Endothelial cell of umbilical vein (primary cell): ENCODE measurements around the gene IGSF22. TPM values are rescaled to one million over a fixed set of nuclear protein-coding genes. Genes with fewer than 3 reads are reported as not detected.

Experiments used
- BruUV-seq: library from RNA; stranded (reverse); fragments of 400-500 nt; replicated peaks from 2 replicates; lab custom pipeline; 2021; lab: Mats Ljungman, UMichigan
- CTCF ChIA-PET: fragments of 300-600, 350-600 bp; sonication (Branson Sonifier 250); formaldehyde crosslinking; loops from one replicate; lab custom pipeline; 2021; ENCODE audit warnings: antibody characterized with exemption, inconsistent platforms; lab: Charles Lee
- POLR2A ChIA-PET: fragments of 300-600, 350-600 bp; sonication (Branson Sonifier 250); formaldehyde crosslinking; loops from one replicate; lab custom pipeline; 2021; ENCODE audit warnings: antibody characterized with exemption, inconsistent platforms; lab: Charles Lee
- DNase-seq: peaks from one replicate; pipeline ENCODE4 v3.0.0-alpha.2; 2011; ENCODE audit warnings: low read depth, low spot score
- FAIRE-seq: peaks from 2 replicates; lab custom pipeline; 2011; peaks lifted over from hg19 to GRCh38; lab: Jason Lieb, UNC
- H2AFZ ChIP-seq: 2 replicates; pipeline ENCODE4 v1.6.0; 2012; ENCODE audit warnings: low read depth, low read length, control low read depth, inconsistent platforms
- H3K27ac ChIP-seq: 2 replicates; pipeline ENCODE4 v1.5.1; 2011; ENCODE audit warnings: low read depth, mild to moderate bottlenecking, control low read depth, low read length, moderate library complexity; ENCODE audit not compliant: insufficient read depth
- H3K27me3 ChIP-seq, 2 experiments: 2 replicates each; pipeline versions ENCODE4 v1.6.0 to v1.6.1; 2011; ENCODE audit warnings: low read length in 2 of 2, mixed read lengths in 1 of 2; ENCODE audit not compliant: control insufficient read depth in 2 of 2, insufficient read depth in 2 of 2
- H3K36me3 ChIP-seq, 2 experiments: 2 replicates in 1 of 2; 3 replicates in 1 of 2; pipeline ENCODE4 v1.5.1; 2011; ENCODE audit warnings: low read length in 2 of 2, mild to moderate bottlenecking in 1 of 2, moderate library complexity in 1 of 2; ENCODE audit not compliant: control insufficient read depth in 2 of 2, insufficient read depth in 2 of 2; ENCODE audit errors: extremely low read depth in 1 of 2
- H3K4me1 ChIP-seq: 3 replicates; pipeline ENCODE4 v1.5.1; 2011; ENCODE audit warnings: mild to moderate bottlenecking, low read length; ENCODE audit not compliant: control insufficient read depth, insufficient read depth; ENCODE audit errors: extremely low read depth
- H3K4me2 ChIP-seq: 2 replicates; pipeline ENCODE4 v1.6.1; 2011; ENCODE audit warnings: low read length, control low read depth, mixed read lengths; ENCODE audit not compliant: insufficient read depth
- H3K4me3 ChIP-seq, 3 experiments: fragments of 200-600 bp in 1 of 3; sonication (generic), shearing (Covaris generic) in 1 of 3; replicated peaks in 1 of 3; 2 replicates each; pipeline ENCODE4 v1.5.1; 2011 to 2016; ENCODE audit warnings: control low read depth in 3 of 3, low read length in 3 of 3, mild to moderate bottlenecking in 2 of 3, inconsistent platforms in 1 of 3, low read depth in 1 of 3, moderate library complexity in 1 of 3; ENCODE audit not compliant: insufficient read depth in 1 of 3
- H3K79me2 ChIP-seq: 2 replicates; pipeline ENCODE4 v1.6.0; 2012; ENCODE audit warnings: low read length, inconsistent platforms; ENCODE audit not compliant: control insufficient read depth, insufficient read depth
- H3K9ac ChIP-seq: replicated peaks from 2 replicates; pipeline ENCODE3; 2011; ENCODE audit warnings: low read length, control low read depth; ENCODE audit not compliant: insufficient read depth; ENCODE audit errors: extremely low read depth
- H3K9me1 ChIP-seq: replicated peaks from 3 replicates; pipeline ENCODE4 v1.6.0; 2011; ENCODE audit warnings: mild to moderate bottlenecking, low read length; ENCODE audit not compliant: control insufficient read depth, insufficient read depth; ENCODE audit errors: extremely low read depth
- H3K9me3 ChIP-seq: replicated peaks from 2 replicates; pipeline ENCODE4 v1.5.1; 2012; ENCODE audit warnings: low read length, inconsistent platforms; ENCODE audit not compliant: control insufficient read depth, insufficient read depth
- H4K20me1 ChIP-seq: replicated peaks from 2 replicates; pipeline ENCODE3; 2011; ENCODE audit warnings: mild to moderate bottlenecking, low read length; ENCODE audit not compliant: control insufficient read depth, insufficient read depth; ENCODE audit errors: extremely low read depth
- CTCF ChIP-seq, 2 donors: IDR thresholded peaks; 1 replicate in 1 of 2; 2 replicates in 1 of 2; pipeline ENCODE4 v1.5.1; 2011; ENCODE audit warnings: low read length in 2 of 2, mild to moderate bottlenecking in 2 of 2, moderate library complexity in 2 of 2, control low read depth in 1 of 2, inconsistent platforms in 1 of 2, low read depth in 1 of 2; ENCODE audit not compliant: insufficient read depth in 1 of 2; ENCODE audit errors: extremely low read depth in 1 of 2
- EZH2 ChIP-seq: IDR thresholded peaks from 2 replicates; pipeline ENCODE4 v1.6.1; 2012; ENCODE audit warnings: borderline replicate concordance, low read depth, mild to moderate bottlenecking, moderate library complexity, low read length, inconsistent platforms; ENCODE audit not compliant: severe bottlenecking
- FOS ChIP-seq: IDR thresholded peaks from 2 replicates; pipeline ENCODE4 v1.6.1; 2011; ENCODE audit warnings: mild to moderate bottlenecking, low read length, moderate library complexity, borderline replicate concordance; ENCODE audit not compliant: insufficient read depth
- GATA2 ChIP-seq: IDR thresholded peaks from 2 replicates; pipeline ENCODE4 v1.7.0; 2011; ENCODE audit warnings: low read depth, mild to moderate bottlenecking, moderate library complexity, mixed read lengths, low read length; ENCODE audit not compliant: insufficient read length, insufficient read depth
- MYC ChIP-seq: IDR thresholded peaks from one replicate; pipeline ENCODE4 v1.6.1; 2011; ENCODE audit warnings: mild to moderate bottlenecking, low read depth, low read length
- POLR2A ChIP-seq: IDR thresholded peaks from 2 replicates; pipeline ENCODE4 v1.6.1; 2012; ENCODE audit warnings: low read depth, mild to moderate bottlenecking, control low read depth, low read length
- POLR2AphosphoS5 ChIP-seq: IDR thresholded peaks from 2 replicates; pipeline ENCODE4 v1.6.1; 2012; ENCODE audit warnings: low read depth, mild to moderate bottlenecking, control low read depth, low read length, moderate library complexity; ENCODE audit not compliant: insufficient read depth
- dilution Hi-C: fragments of 300-500 bp; cut with MboI; formaldehyde crosslinking; loops from one replicate; pipeline ENCODE4 v1.15.0; 2019; ENCODE audit warnings: low sequenced_read_pairs; ENCODE audit not compliant: extremely low pct_ligation_motif_present
- intact Hi-C: fragments of 100-400 bp; cut with micrococcal nuclease; formaldehyde crosslinking; loops from one replicate; pipeline ENCODE4 v1.10.0; 2022
- polyA plus RNA-seq, 4 experiments: library from polyadenylated mRNA; depleted of rRNA in 3 of 4; stranded (reverse) in 3 of 4; unstranded in 1 of 4; fragments of >200 nt; gene quantifications; 2 replicates each; pipeline versions ENCODE4 v1.2.1 to v1.2.3, GENCODE V29; 2011 to 2012; ENCODE audit warnings: missing spikeins in 1 of 4
- total RNA-seq: library from RNA; stranded (reverse); gene quantifications from 2 replicates; pipeline ENCODE4 v1.2.3, GENCODE V29; 2021
- TF ChIP-seq, protein P1 (sequence below): IDR thresholded peaks from 2 replicates; pipeline ENCODE4 v1.6.1; 2011; ENCODE audit not compliant: insufficient read depth, insufficient read length

Gene IGSF22
- total and polyA plus RNA-seq, 2 donors (not counting 3 experiments of a cell fraction or from before 2014, with no cell fraction given) = not detected

DNA sequence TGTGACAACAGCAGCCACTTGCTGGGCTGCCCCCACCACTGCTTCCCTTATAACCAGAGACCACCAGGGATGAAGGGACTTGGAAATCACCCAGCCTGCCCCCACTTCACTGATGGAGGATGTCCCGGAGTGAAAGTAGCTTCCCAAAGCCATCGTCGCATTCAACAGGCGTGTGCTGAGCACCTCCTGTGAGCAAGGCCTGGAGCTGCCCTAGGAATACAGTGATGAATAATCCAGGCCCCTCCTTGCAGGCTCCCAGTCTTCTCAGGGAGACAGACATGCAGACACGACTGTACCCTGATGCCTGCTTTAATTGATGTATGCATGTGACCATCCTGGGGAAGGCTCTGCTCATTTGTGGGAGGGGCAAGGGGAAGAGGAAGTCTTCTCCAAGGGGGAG is 43.0 kb upstream of the IGSF22 start:
- intact Hi-C loops (loop anchor here (10.0 kb wide), 1 partner anchor 374 kb away; the partner anchor contains the start of gene LDHA), dilution Hi-C loops (no loop called here)
- BruUV-seq = no TSS peak
- H3K9me1 ChIP-seq = no peaks in the 10 kb centered on the region
- H3K4me3 ChIP-seq = no peak overlapping the region
- CTCF ChIA-PET = interaction anchor here (1.0 to 2.2 kb wide), 4 partner anchors 11 to 654 kb away, joined by 3 to 6 read pairs (median 4); no protein-coding TSS in a partner anchor
- no peak overlapping the region for H2AFZ ChIP-seq
- DNase-seq (no peak), FAIRE-seq (no peak)
- H3K79me2 ChIP-seq = no peaks in the 10 kb centered on the region
- POLR2A ChIA-PET = no interaction called here
- no peak overlapping the region for H3K27ac ChIP-seq
- TF ChIP-seq EZH2 (no peak), GATA2 (no peak), MYC (no peak), POLR2A (no peak), POLR2AphosphoS5 (no peak), FOS (no peak), CTCF (IDR thresholded peaks at IDR 0.05; ENCODE audit: extremely low read depth in 1 of 2, insufficient read depth in 1 of 2, low read depth in 1 of 2, low read length in 2 of 2) (no peak)
- TF ChIP-seq, protein P1, sequence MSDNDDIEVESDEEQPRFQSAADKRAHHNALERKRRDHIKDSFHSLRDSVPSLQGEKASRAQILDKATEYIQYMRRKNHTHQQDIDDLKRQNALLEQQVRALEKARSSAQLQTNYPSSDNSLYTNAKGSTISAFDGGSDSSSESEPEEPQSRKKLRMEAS = no peak
- no peaks in the 10 kb centered on the region for H3K36me3 ChIP-seq
- no peaks in the 10 kb centered on the region for H3K9me3 ChIP-seq
- no peaks in the 10 kb centered on the region for H4K20me1 ChIP-seq
- H3K4me2 ChIP-seq = no peak overlapping the region
- peaks cover 0 to 3% of the 10 kb centered on the region in 2 experiments for H3K27me3 ChIP-seq
- peaks cover 7% of the 10 kb centered on the region for H3K4me1 ChIP-seq
- H3K9ac ChIP-seq = no peak overlapping the region
